ENCODE results near the gene FAM240A.

Gene FAM240A

DNA sequence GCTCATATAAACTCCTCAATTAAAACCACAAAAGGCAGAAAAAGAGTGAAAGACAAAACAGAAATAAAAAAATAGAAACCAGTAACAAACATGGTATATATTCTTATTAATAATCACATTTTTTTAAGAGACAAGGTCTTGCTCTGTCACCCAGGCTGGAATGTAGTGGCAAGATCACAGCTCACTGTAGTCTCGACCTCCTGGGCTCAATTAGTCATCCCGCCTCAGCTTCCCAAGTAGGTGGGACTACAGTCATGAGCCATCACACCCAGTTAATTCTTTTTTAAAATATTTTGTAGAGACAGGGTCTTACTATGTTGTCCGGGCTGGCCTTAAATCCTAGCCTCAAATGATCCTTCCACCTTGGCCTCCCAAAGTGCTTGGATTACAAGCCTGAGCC lies 37.1 kb downstream of the FAM240A start:
- H3K9me3 ChIP-seq (ENCODE audit: control insufficient read depth in 2 of 2, low read length in 2 of 2) = peaks cover 0 to 4% of the 10 kb centered on the region in 2 donors
- no peak overlapping the region for H3K9ac ChIP-seq (ENCODE audit: low read length in 2 of 2)
- H3K4me3 ChIP-seq (ENCODE audit: low read length in 2 of 2) = no peak overlapping the region

DNA sequence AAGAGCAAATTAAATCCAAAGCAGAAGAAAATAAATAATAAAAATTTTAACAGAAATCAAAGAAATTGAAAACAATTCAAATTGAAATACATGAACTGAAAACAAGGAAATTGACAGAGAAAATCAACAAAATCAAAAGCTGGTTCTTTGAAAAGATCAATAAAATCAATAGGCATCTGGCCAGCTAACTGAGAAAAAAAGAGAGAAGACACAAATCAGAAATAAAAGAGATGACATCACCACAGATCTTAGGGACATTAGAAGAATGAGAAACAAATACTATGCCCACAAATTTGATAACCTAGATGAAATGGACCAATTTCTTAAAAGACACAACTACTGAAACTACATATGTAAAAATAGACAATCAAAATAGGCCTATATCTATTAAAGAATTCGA lies 38.8 kb downstream of the FAM240A start:
- Histone ChIP-seq H3K4me1 (ENCODE audit: control insufficient read depth, insufficient read depth, low read length) (no peaks in the 10 kb centered on the region), H3K9me3 (ENCODE audit: control insufficient read depth in 2 of 2, low read length in 2 of 2) (peaks cover 0 to 4% of the 10 kb centered on the region in 2 donors), H3K27me3 (ENCODE audit: control insufficient read depth in 1 of 2, insufficient read depth in 2 of 2, low read length in 2 of 2) (no peaks in the 10 kb centered on the region), H3K36me3 (ENCODE audit: control insufficient read depth in 2 of 2, insufficient read depth in 2 of 2, low read length in 2 of 2) (no peaks in the 10 kb centered on the region), H3K9ac (ENCODE audit: low read length in 2 of 2) (no peak overlapping the region), H3K4me3 (ENCODE audit: low read length in 2 of 2) (no peak overlapping the region), H3K27ac (ENCODE audit: low read length) (no peak overlapping the region)

More for the DNA sequence above, 37.1 kb downstream of the FAM240A start:
- no peaks in the 10 kb centered on the region for H3K4me1 ChIP-seq (ENCODE audit: control insufficient read depth, insufficient read depth, low read length)
- H3K27me3 ChIP-seq (ENCODE audit: control insufficient read depth in 1 of 2, insufficient read depth in 2 of 2, low read length in 2 of 2) = no peaks in the 10 kb centered on the region
- H3K27ac ChIP-seq (ENCODE audit: low read length) = no peak overlapping the region
- no peaks in the 10 kb centered on the region for H3K36me3 ChIP-seq (ENCODE audit: control insufficient read depth in 2 of 2, insufficient read depth in 2 of 2, low read length in 2 of 2)

DNA sequence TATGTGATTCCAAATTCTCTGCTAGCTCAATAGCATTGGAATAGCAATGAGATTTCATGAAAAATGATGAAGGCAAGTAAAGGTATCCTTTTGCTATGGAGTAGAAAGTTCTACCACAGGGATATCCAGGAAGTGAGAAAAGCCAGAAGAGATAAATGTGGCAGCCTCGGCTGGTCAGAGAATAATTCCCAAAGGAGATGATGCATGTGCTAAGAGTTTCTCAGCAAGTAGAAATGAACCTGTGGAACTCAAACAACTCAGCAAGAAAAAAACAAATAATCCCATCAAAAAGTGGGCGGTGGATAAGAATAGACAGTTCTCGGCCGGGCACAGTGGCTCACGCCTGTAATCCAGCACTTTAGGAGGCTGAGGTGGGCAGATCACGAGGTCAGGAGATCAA lies 42.9 kb downstream of the FAM240A start:
- Histone ChIP-seq H3K9me3 (ENCODE audit: control insufficient read depth in 2 of 2, low read length in 2 of 2) (peaks cover 0 to 4% of the 10 kb centered on the region in 2 donors), H3K36me3 (ENCODE audit: control insufficient read depth in 2 of 2, insufficient read depth in 2 of 2, low read length in 2 of 2) (no peaks in the 10 kb centered on the region), H3K9ac (ENCODE audit: low read length in 2 of 2) (no peak overlapping the region), H3K27me3 (ENCODE audit: control insufficient read depth in 1 of 2, insufficient read depth in 2 of 2, low read length in 2 of 2) (no peaks in the 10 kb centered on the region), H3K4me1 (ENCODE audit: control insufficient read depth, insufficient read depth, low read length) (no peaks in the 10 kb centered on the region), H3K4me3 (ENCODE audit: low read length in 2 of 2) (no peak overlapping the region), H3K27ac (ENCODE audit: low read length) (no peak overlapping the region)

DNA sequence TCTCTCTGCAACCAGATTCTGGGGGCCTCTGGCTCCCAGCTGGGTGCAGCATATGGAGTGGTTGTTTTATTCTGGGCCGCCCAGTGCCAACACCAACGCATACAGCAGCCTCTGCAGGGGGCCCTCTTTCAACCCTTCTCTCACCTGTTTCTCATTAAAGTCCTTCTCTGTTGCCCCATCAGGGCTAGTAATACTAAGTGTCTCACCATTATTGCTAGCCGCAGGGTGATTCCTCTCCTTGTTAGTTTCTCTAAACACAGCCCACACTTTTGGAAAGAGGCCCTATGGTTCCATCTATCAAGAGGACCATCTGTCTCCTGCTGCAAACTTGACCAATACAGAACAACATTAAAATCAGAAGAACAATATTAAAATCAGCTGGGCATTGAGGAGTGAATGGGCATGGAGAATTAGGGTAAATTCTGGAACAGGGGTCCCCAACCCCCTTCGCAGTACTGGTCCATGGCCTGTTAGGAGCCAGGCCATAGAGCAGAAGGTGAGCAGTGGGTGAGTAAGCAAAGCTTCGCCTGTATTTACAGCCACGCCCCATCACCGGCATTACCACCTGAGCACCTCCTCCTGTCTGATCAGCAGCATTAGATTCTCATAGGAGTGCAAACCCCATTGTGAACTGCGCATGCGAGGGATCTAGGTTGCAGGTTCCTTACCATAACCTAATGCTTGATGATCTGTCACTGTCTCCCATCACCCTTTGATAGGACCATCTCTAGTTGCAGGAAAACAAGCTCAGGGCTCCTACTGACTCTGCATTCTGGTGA lies 44.6 kb downstream of the FAM240A start:
- Histone ChIP-seq H3K4me3 (ENCODE audit: low read length in 2 of 2) (no peak overlapping the region), H3K9me3 (ENCODE audit: control insufficient read depth in 2 of 2, low read length in 2 of 2) (peaks cover 0 to 3% of the 10 kb centered on the region in 2 donors), H3K27ac (ENCODE audit: low read length) (no peak overlapping the region), H3K9ac (ENCODE audit: low read length in 2 of 2) (no peak overlapping the region), H3K36me3 (ENCODE audit: control insufficient read depth in 2 of 2, insufficient read depth in 2 of 2, low read length in 2 of 2) (no peaks in the 10 kb centered on the region), H3K27me3 (ENCODE audit: control insufficient read depth in 1 of 2, insufficient read depth in 2 of 2, low read length in 2 of 2) (peaks cover 2 to 6% of the 10 kb centered on the region in 2 donors), H3K4me1 (ENCODE audit: control insufficient read depth, insufficient read depth, low read length) (no peaks in the 10 kb centered on the region)

DNA sequence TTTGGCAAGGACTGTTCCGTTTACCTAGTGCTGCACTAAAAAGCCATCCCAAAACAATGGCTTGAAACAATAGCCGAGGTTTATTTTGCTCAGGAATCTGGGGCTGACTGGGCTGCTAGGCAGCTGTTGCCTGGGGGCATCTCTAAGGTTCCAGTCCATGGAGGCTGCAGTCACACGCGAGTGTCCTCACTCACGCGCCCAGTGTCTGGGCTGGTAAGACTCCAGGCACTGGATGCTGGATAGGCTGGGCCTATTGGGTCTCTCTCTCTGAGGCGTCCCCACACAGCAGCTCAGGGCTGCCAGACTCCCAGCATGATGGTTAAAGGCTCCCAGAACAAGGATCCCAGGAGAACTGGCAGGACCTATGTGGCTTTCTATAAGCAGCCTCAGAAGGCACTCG lies 47.0 kb downstream of the FAM240A start:
- no peaks in the 10 kb centered on the region for H3K9me3 ChIP-seq (ENCODE audit: control insufficient read depth in 2 of 2, low read length in 2 of 2)
- H3K9ac ChIP-seq (ENCODE audit: low read length in 2 of 2) = no peak overlapping the region
- H3K27me3 ChIP-seq (ENCODE audit: control insufficient read depth in 1 of 2, insufficient read depth in 2 of 2, low read length in 2 of 2) = peaks cover 2 to 6% of the 10 kb centered on the region in 2 donors
- H3K36me3 ChIP-seq (ENCODE audit: control insufficient read depth in 2 of 2, insufficient read depth in 2 of 2, low read length in 2 of 2) = no peaks in the 10 kb centered on the region
- H3K4me3 ChIP-seq (ENCODE audit: low read length in 2 of 2) = no peak overlapping the region
- no peak overlapping the region for H3K27ac ChIP-seq (ENCODE audit: low read length)
- H3K4me1 ChIP-seq (ENCODE audit: control insufficient read depth, insufficient read depth, low read length) = peaks cover 9% of the 10 kb centered on the region

DNA sequence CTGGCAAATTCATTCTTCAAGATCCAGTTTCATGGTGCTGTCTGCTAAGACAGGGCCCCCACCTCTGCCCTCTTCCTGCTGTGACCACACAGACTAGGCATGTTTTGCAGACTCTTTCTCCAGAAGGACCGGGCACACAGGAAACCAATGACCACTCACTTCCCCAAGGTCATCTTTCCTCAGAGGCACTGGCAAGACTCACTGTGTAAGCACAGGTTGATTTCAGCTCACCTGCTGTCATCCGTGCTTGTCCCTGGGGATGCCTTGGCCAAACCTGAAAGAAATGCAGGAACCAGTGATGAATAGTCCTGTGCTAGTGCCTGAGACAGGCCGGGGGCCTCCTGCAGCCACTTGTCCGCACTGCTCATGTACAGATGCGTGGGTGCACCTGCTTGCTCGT lies 47.7 kb downstream of the FAM240A start:
- Histone ChIP-seq H3K4me3 (ENCODE audit: low read length in 2 of 2) (no peak overlapping the region), H3K4me1 (ENCODE audit: control insufficient read depth, insufficient read depth, low read length) (peaks cover 10% of the 10 kb centered on the region), H3K9me3 (ENCODE audit: control insufficient read depth in 2 of 2, low read length in 2 of 2) (no peaks in the 10 kb centered on the region), H3K9ac (ENCODE audit: low read length in 2 of 2) (no peak overlapping the region), H3K27ac (ENCODE audit: low read length) (no peak overlapping the region), H3K27me3 (ENCODE audit: control insufficient read depth in 1 of 2, insufficient read depth in 2 of 2, low read length in 2 of 2) (peaks cover 2 to 6% of the 10 kb centered on the region in 2 donors), H3K36me3 (ENCODE audit: control insufficient read depth in 2 of 2, insufficient read depth in 2 of 2, low read length in 2 of 2) (no peaks in the 10 kb centered on the region)

DNA sequence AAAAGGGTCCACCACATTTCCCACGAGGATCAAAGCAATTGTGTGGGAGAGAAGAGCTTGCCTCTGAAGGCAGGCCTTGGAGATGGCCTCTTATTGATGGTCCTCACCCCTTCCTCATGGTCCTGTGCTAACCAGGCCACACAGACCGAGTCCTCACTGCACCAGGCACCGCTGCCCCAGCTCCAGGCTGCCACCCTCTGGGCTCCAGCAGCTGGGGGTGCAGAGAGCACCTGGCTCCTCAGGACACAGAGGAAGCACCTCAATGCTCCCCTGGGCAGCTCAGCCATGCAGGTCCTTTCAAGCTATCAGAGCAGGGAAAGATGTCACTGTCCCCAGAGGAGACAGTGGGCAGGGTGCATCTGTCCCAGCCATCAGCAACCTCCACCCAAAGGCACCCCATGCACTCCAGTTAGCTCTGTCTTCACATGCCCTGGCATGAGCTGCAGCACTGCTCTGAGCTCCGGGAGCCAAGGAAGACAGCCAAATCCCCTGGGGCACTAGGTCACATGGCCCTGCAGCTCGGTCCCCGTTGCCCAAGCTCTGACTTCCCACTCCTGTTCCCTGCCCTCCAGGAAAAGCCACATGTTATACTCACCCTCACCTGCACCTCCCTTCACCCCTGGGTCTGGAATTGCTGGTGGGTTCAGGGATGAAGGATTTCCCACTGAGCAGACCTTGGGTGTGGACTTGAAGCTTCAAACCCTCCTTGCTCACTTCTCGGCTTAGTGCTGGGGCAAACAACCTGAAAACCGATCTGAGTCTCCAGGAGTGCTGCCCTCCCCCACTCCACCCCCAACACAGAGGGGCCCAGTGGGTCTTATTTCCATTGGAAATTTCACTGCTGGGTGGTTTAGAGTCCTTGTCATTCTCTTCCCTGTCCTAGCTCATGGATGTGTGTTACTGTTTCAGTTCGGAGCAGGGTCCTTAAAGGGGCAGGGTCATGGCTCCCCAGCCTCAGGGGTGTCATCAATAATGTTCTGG lies 48.5 kb downstream of the FAM240A start:
- Histone ChIP-seq H3K27me3 (ENCODE audit: control insufficient read depth in 1 of 2, insufficient read depth in 2 of 2, low read length in 2 of 2) (peaks cover 2 to 6% of the 10 kb centered on the region in 2 donors), H3K27ac (ENCODE audit: low read length) (no peak overlapping the region), H3K36me3 (ENCODE audit: control insufficient read depth in 2 of 2, insufficient read depth in 2 of 2, low read length in 2 of 2) (no peaks in the 10 kb centered on the region), H3K4me1 (ENCODE audit: control insufficient read depth, insufficient read depth, low read length) (peaks cover 10% of the 10 kb centered on the region), H3K4me3 (ENCODE audit: low read length in 2 of 2) (no peak overlapping the region), H3K9ac (ENCODE audit: low read length in 2 of 2) (no peak overlapping the region), H3K9me3 (ENCODE audit: control insufficient read depth in 2 of 2, low read length in 2 of 2) (no peaks in the 10 kb centered on the region)

DNA sequence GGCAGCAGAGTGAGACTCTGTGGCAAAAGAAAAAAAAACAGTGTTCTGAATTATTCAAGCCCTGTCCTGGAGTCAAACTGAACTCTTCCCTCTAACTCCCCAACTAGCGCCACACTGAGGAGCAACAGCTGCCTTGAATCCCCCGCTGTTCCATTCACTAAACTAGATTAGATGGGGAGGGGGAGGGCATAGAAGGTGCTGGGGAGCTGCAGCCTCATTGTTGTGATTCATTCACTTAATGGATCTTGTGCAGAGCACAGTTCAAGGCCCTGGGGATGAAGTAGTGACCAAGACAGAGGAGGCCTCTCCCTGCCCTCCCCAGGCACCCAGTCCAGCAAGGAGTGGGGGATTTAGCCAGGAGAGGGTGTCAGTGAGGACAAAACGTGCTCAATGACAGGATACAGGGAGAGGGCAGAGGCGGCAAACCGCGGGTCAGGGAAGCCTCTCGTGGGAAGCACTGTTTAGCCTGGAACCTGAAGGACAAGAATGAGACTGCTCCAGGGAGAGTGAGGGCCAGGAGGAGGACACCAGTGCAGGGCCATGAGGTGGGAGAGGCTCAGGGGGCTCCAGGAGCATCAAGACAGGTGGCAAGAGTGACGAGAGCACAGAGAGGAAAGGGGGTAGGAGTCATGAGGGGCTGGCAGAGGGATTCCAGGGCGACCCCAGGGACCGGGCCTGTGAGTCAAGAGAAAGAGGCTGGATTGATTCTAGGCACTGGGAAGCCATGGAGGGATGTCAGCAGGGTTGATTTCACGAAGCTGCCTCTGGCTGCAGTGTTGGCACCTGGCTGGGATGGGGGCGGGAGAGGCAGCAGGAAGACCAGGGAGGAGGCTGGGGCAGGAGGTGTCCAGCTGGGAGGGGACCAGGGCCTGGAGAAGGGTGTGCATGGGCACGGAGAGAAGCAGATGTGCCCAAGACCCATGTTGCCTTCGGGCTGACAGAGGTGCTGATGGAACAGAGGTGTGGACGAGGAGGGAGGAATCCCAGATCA lies 49.7 kb downstream of the FAM240A start:
- Histone ChIP-seq H3K36me3 (ENCODE audit: control insufficient read depth in 2 of 2, insufficient read depth in 2 of 2, low read length in 2 of 2) (no peaks in the 10 kb centered on the region), H3K27me3 (ENCODE audit: control insufficient read depth in 1 of 2, insufficient read depth in 2 of 2, low read length in 2 of 2) (peaks cover 2 to 6% of the 10 kb centered on the region in 2 donors), H3K9me3 (ENCODE audit: control insufficient read depth in 2 of 2, low read length in 2 of 2) (no peaks in the 10 kb centered on the region), H3K27ac (ENCODE audit: low read length) (no peak overlapping the region), H3K9ac (ENCODE audit: low read length in 2 of 2) (no peak overlapping the region), H3K4me1 (ENCODE audit: control insufficient read depth, insufficient read depth, low read length) (peaks cover 13% of the 10 kb centered on the region), H3K4me3 (ENCODE audit: low read length in 2 of 2) (no peak overlapping the region)

DNA sequence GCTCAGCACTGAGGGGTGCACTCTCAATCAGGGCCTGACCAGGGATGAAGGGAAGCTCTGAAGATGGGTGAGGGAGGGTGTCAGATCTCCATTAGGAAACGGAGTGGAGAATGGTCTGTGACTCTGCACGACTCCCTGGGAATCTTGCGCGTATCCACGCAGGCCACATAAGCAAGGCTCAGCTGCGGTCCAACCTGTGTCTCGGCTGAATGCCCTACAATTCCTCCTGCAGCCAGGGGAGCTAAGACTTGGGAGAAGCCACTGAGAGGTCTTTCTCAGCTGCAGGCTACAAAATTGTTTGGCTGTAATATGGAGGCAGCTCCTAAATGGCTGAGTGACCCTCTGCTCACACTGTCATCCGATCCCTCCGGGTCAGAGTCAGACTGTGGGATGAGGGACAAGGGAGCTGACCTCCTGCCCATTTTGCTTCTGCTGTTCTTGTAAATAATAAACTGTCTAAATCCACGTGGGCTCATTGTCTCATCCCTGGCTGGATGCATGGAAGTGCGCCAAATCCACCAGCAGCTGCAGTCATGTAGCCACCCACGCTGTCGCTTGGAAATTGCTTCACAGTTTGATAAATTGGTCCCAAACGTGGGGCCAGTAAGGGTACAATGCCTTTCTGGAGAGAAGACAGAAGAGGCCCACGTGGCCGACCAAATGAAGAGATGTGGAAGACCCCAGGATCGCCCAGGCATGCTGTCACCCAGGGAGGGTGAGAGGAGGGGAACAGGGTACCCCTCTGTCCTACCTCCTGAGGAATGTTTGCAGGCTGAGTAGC lies 50.6 kb downstream of the FAM240A start:
- H3K27me3 ChIP-seq (ENCODE audit: control insufficient read depth in 1 of 2, insufficient read depth in 2 of 2, low read length in 2 of 2) = peaks cover 2 to 6% of the 10 kb centered on the region in 2 donors
- no peaks in the 10 kb centered on the region for H3K36me3 ChIP-seq (ENCODE audit: control insufficient read depth in 2 of 2, insufficient read depth in 2 of 2, low read length in 2 of 2)
- peak overlapping the region in 1 of 2 donors; percentile 15 for H3K4me3 ChIP-seq (ENCODE audit: low read length in 2 of 2)
- no peak overlapping the region for H3K9ac ChIP-seq (ENCODE audit: low read length in 2 of 2)
- H3K27ac ChIP-seq (ENCODE audit: low read length) = no peak overlapping the region
- no peaks in the 10 kb centered on the region for H3K9me3 ChIP-seq (ENCODE audit: control insufficient read depth in 2 of 2, low read length in 2 of 2)
- peaks cover 13% of the 10 kb centered on the region for H3K4me1 ChIP-seq (ENCODE audit: control insufficient read depth, insufficient read depth, low read length)

All from stomach smooth muscle (tissue), 2 donors.